Measurements from ENCODE around the gene JMJD6. TPM values are rescaled to one million over a fixed set of nuclear protein-coding genes. Genes with fewer than 3 reads are reported as not detected.

The JMJD6 gene
- total and polyA plus RNA-seq, 9 of the 15 experiments (the other 6 are each of a cell fraction or from before 2014, with no cell fraction given) = 2.5 to 52.3 (median 36.3) TPM

GRCh38 chr17:76772842-76773525 is 46.6 kb upstream of the JMJD6 start (continued):
- TF ChIP-seq MLLT1 (IDR thresholded peaks at IDR 0.05) = 0 out of 4 replicates have a peak, but pooled peaks of 1 of the 2 experiments have one; percentile 47
- 0 out of 2 replicates have a peak, but pooled peaks have one; percentile 12 for TF ChIP-seq DPF2 (IDR thresholded peaks at IDR 0.05)

DNA sequence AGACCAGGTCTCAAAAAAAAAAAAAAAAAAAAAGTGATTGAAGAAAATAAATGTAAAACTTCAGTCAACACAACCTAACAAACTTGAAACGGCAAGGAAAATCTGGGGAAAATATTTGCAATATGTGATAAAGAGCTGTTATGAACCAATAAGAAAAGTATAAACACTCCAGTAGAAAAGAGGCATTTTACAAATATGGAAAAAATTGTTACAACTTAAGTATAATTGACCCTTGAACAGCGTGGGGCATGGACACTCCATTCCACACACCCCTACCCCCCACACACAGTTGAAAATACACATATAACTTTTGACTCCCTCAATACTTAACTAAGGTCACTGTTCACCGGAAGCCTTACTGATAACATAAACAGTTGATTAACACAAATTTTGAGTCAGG is 32.2 kb upstream of the JMJD6 start:
- in situ Hi-C loops (cut with MboI) (no loop called here), intact Hi-C loops (cut with micrococcal nuclease) (no loop called here)
- CTCF ChIA-PET (ENCODE audit: low intra/inter-chr PET ratio) = no interaction called here
- H3K4me2 ChIP-seq (ENCODE audit: insufficient read depth, low read length) = no peak overlapping the region
- peaks cover 22% of the 10 kb centered on the region; the same call in 2 of the 3 replicates for H3K36me3 ChIP-seq (ENCODE audit: control insufficient read depth, insufficient read depth, low read length)
- no peaks in the 10 kb centered on the region for H3K27me3 ChIP-seq (ENCODE audit: control insufficient read depth in 2 of 2, insufficient read depth in 2 of 2, low read length in 2 of 2)
- DNase-seq (ENCODE audit: extremely low read depth in 1 of 4, low spot score in 3 of 4) = no peak
- WGBS (ENCODE audit: insufficient coverage, low coverage, missing lambda C conversion rate) = 81% methylated on average over 3 of the region's 3 CpGs
- no peak overlapping the region for H3K27ac ChIP-seq (ENCODE audit: extremely low read depth, low read depth, low read length)
- BruUV-seq (replicated peaks) = TSS peak; percentile 16
- H3K9me1 ChIP-seq (ENCODE audit: control insufficient read depth, insufficient read depth, low read length) = no peaks in the 10 kb centered on the region
- POLR2A ChIA-PET = interaction anchor here (0.6 to 1.6 kb wide), 4 partner anchors 9 to 26 kb away, joined by 4 to 6 read pairs (median 4); partner anchors contain the start of gene SRSF2
- no peak for ATAC-seq
- H3K4me3 ChIP-seq = no peak overlapping the region
- no peaks in the 10 kb centered on the region for H3K9me3 ChIP-seq (replicated peaks; ENCODE audit: control insufficient read depth, insufficient read depth, low read depth, low read length)
- H2AFZ ChIP-seq (ENCODE audit: low read depth, low read length) = no peak overlapping the region
- no peaks in the 10 kb centered on the region for H3K79me2 ChIP-seq (ENCODE audit: control insufficient read depth, insufficient read depth, low read length)
- no peak for FAIRE-seq
- no peaks in the 10 kb centered on the region for H3K4me1 ChIP-seq (replicated peaks in 1 of 2; ENCODE audit: control insufficient read depth in 2 of 2, insufficient read depth in 2 of 2, low read length in 2 of 2)
- H4K20me1 ChIP-seq (replicated peaks; ENCODE audit: control insufficient read depth, insufficient read depth, low read length) = no peaks in the 10 kb centered on the region
- no peak overlapping the region for H3K9ac ChIP-seq (ENCODE audit: insufficient read depth in 1 of 2, low read depth in 2 of 2, low read length in 2 of 2)
- no peak for TF ChIP-seq ZNF263 (CRISPR knock-in tag; IDR thresholded peaks at IDR 0.05; ENCODE audit: borderline replicate concordance)
- no peak for TF ChIP-seq MLLT1 (IDR thresholded peaks at IDR 0.05)
- TF ChIP-seq E2F1 (CRISPR knock-in tag; IDR thresholded peaks at IDR 0.05) = no peak
- TF ChIP-seq MED1 (CRISPR knock-in tag; IDR thresholded peaks at IDR 0.05; ENCODE audit: borderline replicate concordance) = no peak
- no peak for TF ChIP-seq ZNF778 (CRISPR knock-in tag; IDR thresholded peaks at IDR 0.05)
- TF ChIP-seq ELF4 (CRISPR knock-in tag; IDR thresholded peaks at IDR 0.05) = no peak
- no peak for TF ChIP-seq NR2F6 (CRISPR knock-in tag; IDR thresholded peaks at IDR 0.05)
- TF ChIP-seq ZNF133 (CRISPR knock-in tag; IDR thresholded peaks at IDR 0.05) = no peak
- TF ChIP-seq BRD4 (IDR thresholded peaks at IDR 0.05) = no peak
- no peak for TF ChIP-seq MAFG (tag; conservative IDR thresholded peaks at IDR 0.05)
- no peak for TF ChIP-seq MEIS2 (IDR thresholded peaks at IDR 0.05; ENCODE audit: partially characterized antibody)
- TF ChIP-seq FUS (optimal IDR thresholded peaks at IDR 0.05; ENCODE audit: low read depth, low read length) = no peak
- no peak for TF ChIP-seq E2F3 (CRISPR knock-in tag; IDR thresholded peaks at IDR 0.05)
- TF ChIP-seq, protein P1, sequence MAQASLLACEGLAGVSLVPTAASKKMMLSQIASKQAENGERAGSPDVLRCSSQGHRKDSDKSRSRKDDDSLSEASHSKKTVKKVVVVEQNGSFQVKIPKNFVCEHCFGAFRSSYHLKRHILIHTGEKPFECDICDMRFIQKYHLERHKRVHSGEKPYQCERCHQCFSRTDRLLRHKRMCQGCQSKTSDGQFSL (CRISPR knock-in tag; IDR thresholded peaks at IDR 0.05) = no peak
- TF ChIP-seq, protein P1 (tag; IDR thresholded peaks at IDR 0.05) = no peak
- no peak for TF ChIP-seq ZNF175 (CRISPR knock-in tag; IDR thresholded peaks at IDR 0.05; ENCODE audit: low read depth)
